ENCODE results near the gene HS2ST1. TPM values are rescaled to one million over a fixed set of nuclear protein-coding genes. Genes with fewer than 3 reads are reported as not detected.

HS2ST1 gene
- polyA plus RNA-seq, 1 donor (not counting 4 experiments of a cell fraction or from before 2014, with no cell fraction given) = 18.7 TPM

- Histone ChIP-seq H3K9ac (ENCODE audit: control insufficient read depth, extremely low read depth, insufficient read depth, low read length) (no peak overlapping the region), H3K4me1 (ENCODE audit: control insufficient read depth, extremely low read depth, insufficient read depth, low read length) (peaks cover 5% of the 10 kb centered on the region), H3K27ac (ENCODE audit: control insufficient read depth, insufficient read depth, low read length) (no peak overlapping the region), H3K36me3 (ENCODE audit: control insufficient read depth in 2 of 2, extremely low read depth in 1 of 2, insufficient read depth in 2 of 2, low read length in 2 of 2) (no peaks in the 10 kb centered on the region), H4K20me1 (ENCODE audit: control insufficient read depth, extremely low read depth, insufficient read depth, low read length) (no peaks in the 10 kb centered on the region), H3K79me2 (ENCODE audit: control insufficient read depth, insufficient read depth, low read length) (no peaks in the 10 kb centered on the region), H3K9me1 (ENCODE audit: control insufficient read depth, extremely low read depth, insufficient read depth, low read length) (no peaks in the 10 kb centered on the region), H3K9me3 (ENCODE audit: control insufficient read depth, low read depth, low read length) (no peaks in the 10 kb centered on the region), H3K4me3 (ENCODE audit: control insufficient read depth in 2 of 3, extremely low read depth in 1 of 3, insufficient read depth in 2 of 3, low read depth in 1 of 3, low read length in 3 of 3) (no peak overlapping the region), H3K27me3 (ENCODE audit: control insufficient read depth, extremely low read depth, insufficient read depth, low read length) (no peaks in the 10 kb centered on the region), H3K4me2 (ENCODE audit: control insufficient read depth, extremely low read depth, insufficient read depth, low read depth, low read length) (no peak overlapping the region), H2AFZ (ENCODE audit: control insufficient read depth, low read length) (no peak overlapping the region)
- FAIRE-seq (no peak), DNase-seq (ENCODE audit: low read depth, low spot score) (no peak)
- dilution Hi-C loops (cut with MboI; ENCODE audit: extremely low pct_ligation_motif_present, low sequenced_read_pairs) = no loop called here
- TF ChIP-seq EZH2 (IDR thresholded peaks at IDR 0.05; ENCODE audit: low read length) (no peak), CTCF (optimal IDR thresholded peaks at IDR 0.05 in 1 of 3, IDR thresholded peaks at IDR 0.05 in 1 of 3, conservative IDR thresholded peaks at IDR 0.05 in 1 of 3; ENCODE audit: extremely low read depth in 1 of 3, insufficient read depth in 2 of 3, low read length in 3 of 3) (no peak)
These were observed 142.5 kb downstream of the HS2ST1 start for GRCh38 chr1:87056974-87057373.

GRCh38 chr1:87058343-87058649 is 143.9 kb downstream of the HS2ST1 start:
- Histone ChIP-seq H3K9me1 (ENCODE audit: control insufficient read depth, extremely low read depth, insufficient read depth, low read length) (no peaks in the 10 kb centered on the region), H3K4me1 (ENCODE audit: control insufficient read depth, extremely low read depth, insufficient read depth, low read length) (peaks cover 7% of the 10 kb centered on the region), H3K4me3 (ENCODE audit: control insufficient read depth in 2 of 3, extremely low read depth in 1 of 3, insufficient read depth in 2 of 3, low read depth in 1 of 3, low read length in 3 of 3) (no peak overlapping the region), H4K20me1 (ENCODE audit: control insufficient read depth, extremely low read depth, insufficient read depth, low read length) (no peaks in the 10 kb centered on the region), H3K27me3 (ENCODE audit: control insufficient read depth, extremely low read depth, insufficient read depth, low read length) (no peaks in the 10 kb centered on the region), H3K9ac (ENCODE audit: control insufficient read depth, extremely low read depth, insufficient read depth, low read length) (no peak overlapping the region), H3K36me3 (ENCODE audit: control insufficient read depth in 2 of 2, extremely low read depth in 1 of 2, insufficient read depth in 2 of 2, low read length in 2 of 2) (no peaks in the 10 kb centered on the region), H3K79me2 (ENCODE audit: control insufficient read depth, insufficient read depth, low read length) (no peaks in the 10 kb centered on the region), H3K4me2 (ENCODE audit: control insufficient read depth, extremely low read depth, insufficient read depth, low read depth, low read length) (no peak overlapping the region), H3K27ac (ENCODE audit: control insufficient read depth, insufficient read depth, low read length) (no peak overlapping the region), H2AFZ (ENCODE audit: control insufficient read depth, low read length) (no peak overlapping the region), H3K9me3 (ENCODE audit: control insufficient read depth, low read depth, low read length) (no peaks in the 10 kb centered on the region)
- dilution Hi-C loops (cut with MboI; ENCODE audit: extremely low pct_ligation_motif_present, low sequenced_read_pairs) = no loop called here
- DNase-seq (ENCODE audit: low read depth, low spot score) (no peak), FAIRE-seq (no peak)
- TF ChIP-seq CTCF (optimal IDR thresholded peaks at IDR 0.05 in 1 of 3, IDR thresholded peaks at IDR 0.05 in 1 of 3, conservative IDR thresholded peaks at IDR 0.05 in 1 of 3; ENCODE audit: extremely low read depth in 1 of 3, insufficient read depth in 2 of 3, low read length in 3 of 3) (no peak), EZH2 (IDR thresholded peaks at IDR 0.05; ENCODE audit: low read length) (no peak)

Data from keratinocyte (primary cell).